HL-60/S4 treated with phorbol 12-myristate 13-acetate at 8.2 ng/mL for 4 days and 3 days (cell line): ENCODE data around the gene NDUFS6.

Experiments used
- in situ Hi-C: fragments of 300-500 bp; cut with MboI; formaldehyde crosslinking; loops from 2 replicates; pipeline ENCODE4 v1.15.0; 2022; ENCODE audit warnings: low sequenced_read_pairs

Gene NDUFS6

DNA sequence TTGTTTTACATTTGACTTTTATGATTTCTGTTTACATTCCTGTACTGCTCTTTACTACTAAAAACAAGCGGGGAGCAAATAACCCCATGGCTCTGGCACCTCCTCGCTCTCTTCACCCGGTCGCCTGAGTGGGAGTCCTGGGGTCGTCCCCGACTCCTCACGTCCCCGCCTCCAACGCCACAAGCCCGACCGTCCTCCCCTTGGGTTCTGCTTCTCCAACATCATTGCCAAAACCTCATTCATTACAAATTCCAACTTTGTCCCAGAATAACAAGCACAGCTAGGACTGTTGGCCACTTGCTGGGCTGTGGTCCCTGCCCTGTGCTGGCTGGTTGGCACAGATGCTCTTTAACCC, 36.6 kb upstream of the NDUFS6 start:
- in situ Hi-C loops = loop anchor here (25.0 kb wide), 1 partner anchor 248 kb away; no protein-coding TSS in a partner anchor

DNA sequence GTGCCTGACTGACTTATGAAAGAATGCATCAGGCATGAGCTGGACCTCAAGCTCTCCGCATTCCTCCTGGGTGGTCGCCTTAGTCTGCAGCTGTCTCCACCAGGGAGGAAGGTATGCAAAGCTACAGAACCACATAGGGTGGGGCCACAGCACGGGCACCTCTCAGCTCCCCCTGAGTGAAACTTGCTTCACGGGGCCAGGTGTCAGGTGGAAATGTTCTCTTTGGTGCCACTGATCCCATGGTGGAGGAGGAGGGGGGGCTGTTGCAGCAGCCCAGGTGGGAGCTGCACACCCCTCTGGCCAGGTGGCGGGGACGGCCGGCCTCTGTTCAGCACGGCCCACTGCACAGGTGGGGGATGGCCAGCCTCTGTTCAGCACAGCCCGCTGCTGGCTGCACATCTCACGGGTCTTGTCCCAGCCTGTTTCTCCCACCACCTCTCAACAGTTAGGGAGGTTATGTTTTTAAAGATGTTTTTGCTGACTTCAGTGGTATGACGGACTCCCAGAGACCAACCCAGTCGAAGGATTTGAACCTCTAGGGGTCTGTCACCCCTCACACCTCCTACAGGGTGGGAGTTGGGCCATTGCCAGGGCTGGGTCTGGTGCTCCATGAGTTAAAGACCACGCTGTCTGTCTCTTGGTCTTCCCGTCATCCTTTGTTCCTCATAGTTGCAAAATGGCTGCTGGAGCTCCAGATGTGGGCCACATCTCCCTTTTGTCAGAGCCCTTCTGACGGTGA, 35.9 kb upstream of the NDUFS6 start:
- in situ Hi-C loops = loop anchor here (25.0 kb wide), 1 partner anchor 247 kb away; no protein-coding TSS in a partner anchor

DNA sequence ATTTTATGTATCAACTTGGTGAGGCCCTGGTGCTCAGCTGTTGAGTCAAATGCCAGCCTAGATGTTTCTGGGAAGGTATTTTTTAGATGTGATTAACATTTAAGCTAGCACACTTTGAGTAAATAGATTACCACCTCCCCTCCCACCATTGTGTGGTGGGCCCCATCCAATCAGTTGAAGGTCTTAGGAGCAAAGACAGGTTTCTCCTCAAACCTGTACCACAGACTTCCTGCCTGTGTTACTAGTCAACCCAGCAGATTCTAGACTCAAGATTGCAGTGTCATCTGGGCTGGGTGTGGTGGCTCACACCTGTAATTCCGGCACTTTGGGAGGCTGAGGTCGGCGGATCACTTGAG, 35.3 kb upstream of the NDUFS6 start:
- in situ Hi-C loops = loop anchor here (25.0 kb wide), 1 partner anchor 246 kb away; no protein-coding TSS in a partner anchor

DNA sequence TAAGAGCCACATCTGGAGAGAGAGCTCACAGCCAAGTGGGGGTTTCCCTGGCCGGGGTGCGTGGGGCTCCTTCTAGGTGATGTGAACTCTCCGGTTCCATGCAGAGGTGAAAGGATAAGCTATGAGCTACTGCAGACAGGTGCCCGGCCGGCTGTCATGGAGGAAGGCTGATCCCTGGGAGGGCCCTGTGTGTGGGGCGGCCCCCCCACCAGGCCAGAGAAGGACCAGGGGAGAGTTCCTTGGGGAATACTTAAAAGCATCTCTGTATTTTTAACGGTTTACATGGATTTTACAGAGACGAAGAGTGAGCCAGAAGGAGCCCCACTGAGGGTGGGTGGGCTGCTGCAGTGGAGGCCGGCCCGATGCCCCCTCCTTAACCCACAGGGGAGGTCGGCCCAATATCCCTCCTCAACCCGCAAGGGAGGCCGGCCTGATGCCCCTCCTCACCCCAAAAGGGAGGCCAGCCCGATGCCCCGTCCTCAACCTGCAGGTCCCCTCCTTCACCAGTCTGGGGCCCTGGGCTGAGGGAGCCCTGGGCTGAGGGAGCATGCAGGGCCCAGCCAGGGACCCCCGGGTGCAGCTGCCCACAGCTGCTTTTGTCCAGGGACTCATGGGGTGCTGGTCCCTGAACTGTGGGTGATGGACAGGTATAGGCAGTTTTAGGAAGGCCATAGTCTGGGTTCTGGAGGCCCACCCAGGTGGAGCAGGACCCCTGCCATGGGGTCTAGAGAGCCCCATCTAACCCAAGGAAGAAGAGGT, 33.5 kb upstream of the NDUFS6 start:
- in situ Hi-C loops = loop anchor here (25.0 kb wide), 1 partner anchor 245 kb away; no protein-coding TSS in a partner anchor

DNA sequence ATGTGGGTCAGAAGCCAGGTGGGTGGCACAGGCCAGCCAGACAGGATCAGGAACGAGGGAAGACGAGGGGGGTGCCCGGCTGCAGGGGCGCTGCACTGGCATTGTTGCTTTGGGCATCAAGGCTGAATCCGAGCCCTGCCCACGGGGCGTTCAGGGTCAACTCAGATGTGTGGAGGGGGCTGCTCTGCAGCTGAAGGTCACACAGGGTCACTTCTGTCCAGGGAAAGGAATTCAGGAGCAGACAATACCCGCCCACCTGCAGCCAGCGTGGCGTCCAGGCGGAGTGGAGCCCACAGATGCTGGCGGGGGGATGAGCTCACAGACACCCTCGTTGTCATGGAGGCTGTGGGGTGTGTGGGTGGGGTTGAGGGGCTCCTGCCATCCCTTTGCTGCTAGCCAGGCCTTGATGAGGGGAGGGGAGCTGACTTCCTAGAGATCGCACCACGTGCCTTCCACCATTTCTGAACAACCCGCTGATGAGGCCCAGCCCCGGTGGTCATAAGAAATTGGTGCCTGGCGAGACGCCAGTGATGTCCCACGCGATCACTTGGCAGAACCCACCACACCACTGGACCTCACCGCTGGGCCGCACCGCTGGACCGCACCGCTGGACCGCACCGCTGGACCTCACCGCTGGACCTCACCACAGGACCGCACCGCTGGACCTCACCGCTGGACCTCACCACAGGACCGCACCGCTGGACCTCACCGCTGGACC, 32.8 kb upstream of the NDUFS6 start:
- in situ Hi-C loops = loop anchor here (25.0 kb wide), 1 partner anchor 244 kb away; no protein-coding TSS in a partner anchor

DNA sequence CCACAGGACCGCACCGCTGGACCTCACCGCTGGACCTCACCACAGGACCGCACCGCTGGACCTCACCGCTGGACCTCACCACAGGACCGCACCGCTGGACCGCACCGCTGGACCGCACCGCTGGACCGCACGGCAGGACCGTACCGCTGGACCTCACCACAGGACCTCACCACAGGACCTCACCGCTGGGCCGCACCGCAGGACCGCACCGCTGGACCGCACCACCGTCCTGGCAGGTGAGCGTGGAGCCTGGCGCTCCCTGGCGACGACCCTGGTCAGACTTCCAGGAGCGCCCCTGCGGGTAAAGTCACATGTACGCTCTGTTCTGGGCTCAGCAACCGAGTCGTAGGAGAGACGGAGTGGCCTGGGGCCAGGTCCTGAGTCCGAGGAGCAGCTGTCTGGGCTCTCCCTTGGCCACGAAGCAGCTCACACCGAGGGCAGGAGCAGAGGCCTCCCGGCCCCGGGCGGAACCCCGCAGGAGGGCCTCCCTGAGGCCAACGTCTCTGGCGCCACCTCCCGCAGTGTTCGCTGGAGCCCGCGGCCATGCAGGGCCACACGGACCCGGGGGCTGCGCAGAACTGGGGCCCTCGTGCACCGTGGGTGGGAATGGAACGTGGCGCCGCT, 32.1 kb upstream of the NDUFS6 start:
- in situ Hi-C loops = loop anchor here (25.0 kb wide), 1 partner anchor 243 kb away; no protein-coding TSS in a partner anchor

DNA sequence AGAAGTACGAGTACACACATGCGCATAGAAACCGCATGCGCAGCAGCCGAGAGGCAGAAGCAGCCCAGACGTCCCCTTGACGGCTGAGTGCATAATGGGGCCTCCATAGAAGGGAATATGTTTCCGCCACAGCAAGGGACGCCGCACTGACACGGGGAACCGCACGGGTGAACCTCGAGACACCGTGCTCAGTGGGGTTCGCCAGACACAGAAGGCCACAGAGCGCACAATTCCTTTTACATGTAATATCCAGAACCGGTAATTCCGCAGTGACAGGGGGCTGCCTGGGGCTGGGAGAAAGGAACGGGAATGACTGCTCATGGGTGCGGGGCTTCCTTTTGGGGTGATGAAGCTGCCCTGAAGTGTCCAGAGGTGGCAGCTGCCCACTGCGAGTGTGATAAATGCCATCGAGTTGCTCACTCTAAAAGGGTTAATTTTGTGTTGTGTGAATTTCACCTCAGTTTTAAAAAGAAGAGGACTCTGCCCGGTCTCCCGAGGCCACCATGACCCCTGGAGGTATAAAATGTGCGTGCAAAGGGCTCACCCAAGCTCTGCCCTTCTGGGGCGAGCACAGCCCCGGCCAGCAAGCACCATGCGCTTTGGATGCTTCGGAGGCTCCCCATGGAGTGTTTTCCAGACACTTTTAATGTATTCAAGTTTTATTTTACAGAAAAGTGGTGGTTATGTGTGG, 31.3 kb upstream of the NDUFS6 start:
- in situ Hi-C loops = loop anchor here (25.0 kb wide), 1 partner anchor 242 kb away; no protein-coding TSS in a partner anchor

DNA sequence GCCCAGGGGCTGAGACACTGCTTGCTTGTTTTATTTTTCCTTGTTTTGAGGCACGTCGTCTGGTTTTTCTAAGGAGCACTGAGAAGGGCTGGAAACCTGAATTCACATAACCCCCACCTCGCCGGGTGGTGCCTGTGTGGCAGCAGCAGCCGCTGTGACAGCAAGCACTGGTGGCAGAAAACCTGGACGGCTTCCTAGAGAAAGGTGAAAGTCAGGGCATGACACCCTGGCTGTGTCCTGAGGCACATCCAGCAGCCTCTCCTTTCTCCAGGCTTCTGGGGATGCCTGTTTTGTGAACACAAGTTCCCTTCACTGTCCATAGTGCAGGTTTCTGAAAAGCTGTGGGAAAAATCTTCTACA, 30.8 kb upstream of the NDUFS6 start:
- in situ Hi-C loops = loop anchor here (25.0 kb wide), 1 partner anchor 242 kb away; no protein-coding TSS in a partner anchor

DNA sequence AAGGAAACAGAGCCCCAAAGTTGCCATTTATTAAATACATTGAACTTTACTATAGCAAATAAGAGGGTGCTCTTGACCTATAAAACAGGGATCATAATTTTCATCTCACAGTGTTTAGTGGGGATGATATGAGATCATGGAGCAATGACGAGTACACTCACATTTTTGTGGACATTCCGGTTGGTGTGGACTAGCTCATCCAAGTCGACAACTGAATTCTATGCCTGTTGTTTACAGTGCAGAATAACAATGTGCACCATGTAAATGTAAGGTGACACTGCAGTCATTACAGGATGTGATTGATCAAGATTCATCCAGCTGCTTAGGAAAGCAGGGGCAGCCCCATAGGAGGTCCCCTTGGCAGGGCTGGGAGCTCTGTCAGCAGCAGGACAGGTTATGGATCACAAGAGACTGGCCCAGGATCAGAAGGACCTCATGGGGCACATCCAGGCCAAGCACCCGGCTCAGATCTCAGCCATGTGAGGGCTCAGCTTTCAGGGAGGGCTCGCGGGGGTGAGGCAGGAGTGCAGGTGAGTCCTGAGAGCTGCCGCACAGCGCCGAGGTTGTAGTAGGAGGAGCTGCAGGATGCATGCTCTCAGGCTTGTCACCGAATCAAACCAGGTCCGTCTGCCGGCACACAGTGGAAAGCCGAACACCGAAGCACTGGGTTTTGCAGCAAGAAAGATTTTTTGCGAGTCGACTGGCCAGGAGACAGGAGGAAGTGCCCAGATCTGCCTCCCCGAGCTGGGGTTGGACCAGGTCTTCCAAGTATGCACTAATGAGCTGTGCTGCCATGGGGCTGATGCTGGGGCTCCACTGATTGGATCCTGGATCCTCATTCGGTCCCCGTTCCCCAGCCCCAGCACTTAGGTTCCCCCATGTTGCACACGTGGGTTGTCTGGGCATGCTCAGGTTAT, 29.8 kb upstream of the NDUFS6 start:
- in situ Hi-C loops = loop anchor here (25.0 kb wide), 1 partner anchor 241 kb away; no protein-coding TSS in a partner anchor

DNA sequence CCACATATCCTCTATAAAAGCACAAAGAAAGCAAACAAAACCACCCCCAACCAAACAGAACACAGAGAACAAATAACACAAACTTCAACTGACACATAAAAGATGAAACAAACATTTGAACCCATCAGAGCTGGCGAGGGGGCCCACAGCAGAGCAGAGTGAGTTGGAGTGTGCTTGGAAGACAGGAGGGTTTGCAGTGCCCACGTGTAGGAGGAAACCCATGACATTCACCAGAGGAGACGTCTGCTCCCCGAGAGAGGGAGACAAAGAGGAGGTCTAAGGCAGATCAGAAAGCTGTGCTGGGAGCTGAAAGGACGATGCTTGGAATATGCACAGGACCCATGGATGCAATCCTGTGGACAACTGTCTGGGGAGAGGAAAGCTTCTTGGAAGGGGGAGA, 28.6 kb upstream of the NDUFS6 start:
- in situ Hi-C loops = loop anchor here (25.0 kb wide), 1 partner anchor 240 kb away; no protein-coding TSS in a partner anchor

DNA sequence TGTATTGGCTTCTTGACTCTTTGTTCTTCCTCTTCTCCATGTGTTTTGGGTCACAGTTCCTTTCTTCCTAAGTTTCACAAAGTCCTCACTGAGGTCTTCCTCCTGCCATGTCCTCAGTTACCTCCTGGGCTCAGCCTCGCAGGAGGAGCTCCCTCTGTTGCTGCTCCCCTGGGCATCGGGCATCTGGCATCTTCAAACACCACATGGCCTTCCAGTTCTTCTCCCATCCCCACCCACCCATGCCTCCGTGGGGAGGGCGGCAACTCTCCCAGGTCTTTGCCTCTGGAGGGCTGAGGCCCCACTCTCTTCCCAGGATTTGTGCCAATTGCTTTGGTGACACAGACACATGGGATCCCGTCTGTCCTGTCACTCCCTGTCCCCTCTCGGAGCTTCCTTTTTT, 24.4 kb upstream of the NDUFS6 start:
- in situ Hi-C loops = no loop called here

DNA sequence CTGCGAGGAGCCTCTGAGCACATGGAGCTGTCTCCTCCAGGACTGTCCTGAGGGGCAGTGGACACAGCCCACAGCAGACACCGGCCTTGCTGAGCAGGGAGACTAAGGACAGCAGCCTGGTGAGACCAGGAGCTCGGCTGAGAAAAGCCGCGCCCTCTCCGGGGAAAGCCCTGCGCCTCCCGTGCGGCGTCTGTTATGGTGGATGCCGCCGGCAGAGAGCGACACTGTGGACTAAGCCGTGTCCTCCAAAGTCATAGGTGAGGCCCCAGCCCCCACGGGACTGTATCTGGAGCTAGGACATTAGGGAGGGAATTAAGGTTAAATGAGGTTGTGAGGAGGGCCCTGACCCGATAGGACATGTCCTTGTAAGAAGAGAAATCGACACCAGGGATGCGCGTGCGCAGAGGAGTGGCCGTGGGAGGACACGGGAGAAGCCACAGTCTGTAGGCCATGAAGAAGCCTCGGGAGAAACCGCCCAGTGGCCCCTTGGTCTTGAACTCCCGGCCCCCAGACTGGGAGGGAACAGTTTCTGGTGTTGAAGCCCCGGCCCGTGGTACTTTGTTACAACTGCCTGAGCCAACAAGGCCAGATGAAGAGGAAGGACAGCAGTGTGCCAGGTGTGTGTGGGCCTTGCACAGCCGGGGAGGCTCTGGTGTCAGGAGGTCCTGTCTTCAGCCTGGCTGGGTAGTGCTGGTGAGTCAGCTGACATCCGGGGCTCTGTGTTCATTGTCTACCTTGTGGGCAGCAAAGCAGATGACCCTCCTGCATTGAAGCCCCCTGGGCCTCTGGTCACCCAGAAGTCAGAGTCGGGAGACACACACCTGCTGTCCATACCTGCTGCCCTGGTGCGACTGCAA, 23.7 kb upstream of the NDUFS6 start:
- in situ Hi-C loops = no loop called here

DNA sequence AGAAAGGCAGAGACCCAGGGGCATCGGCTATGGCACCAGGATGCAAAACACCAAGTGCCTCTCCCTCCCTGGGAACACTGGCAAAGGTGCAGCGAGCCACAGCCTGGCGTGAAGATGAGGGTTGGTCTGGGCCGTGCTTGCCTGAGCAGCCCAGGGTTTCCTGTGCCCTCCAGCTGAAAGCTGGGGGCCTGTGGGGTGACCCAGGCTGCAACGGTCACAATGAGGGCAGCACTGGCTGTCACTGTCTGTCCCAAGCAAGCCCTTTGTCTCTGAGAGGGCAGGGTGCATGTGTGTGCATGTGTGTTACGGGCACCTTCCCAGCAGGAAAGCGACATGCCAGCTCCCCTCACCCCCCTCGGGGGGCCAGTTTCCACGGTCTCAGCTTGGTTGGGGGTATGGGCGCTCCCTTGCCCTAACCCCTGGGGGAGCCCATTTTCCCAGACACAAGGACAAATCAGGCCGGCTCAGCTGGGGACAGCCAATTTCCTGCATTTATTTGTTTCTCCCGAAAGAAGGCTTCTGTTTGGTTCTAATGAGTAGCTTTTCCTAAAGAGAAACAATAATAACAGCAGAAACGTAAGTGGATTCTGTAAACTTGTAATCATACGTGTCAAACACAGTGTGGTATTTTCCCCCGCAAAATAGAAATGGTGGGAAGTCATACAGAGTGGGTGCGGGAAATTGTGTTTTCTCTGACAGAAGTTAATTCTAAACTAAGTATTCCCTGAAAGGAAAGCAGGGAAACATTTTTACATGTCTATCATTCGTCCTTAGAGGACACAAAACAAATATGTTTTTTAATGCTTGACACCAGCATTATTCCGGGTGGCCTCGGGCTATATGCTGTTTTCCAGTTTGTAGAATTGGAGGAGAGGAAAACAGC, 22.8 kb upstream of the NDUFS6 start:
- in situ Hi-C loops = no loop called here

DNA sequence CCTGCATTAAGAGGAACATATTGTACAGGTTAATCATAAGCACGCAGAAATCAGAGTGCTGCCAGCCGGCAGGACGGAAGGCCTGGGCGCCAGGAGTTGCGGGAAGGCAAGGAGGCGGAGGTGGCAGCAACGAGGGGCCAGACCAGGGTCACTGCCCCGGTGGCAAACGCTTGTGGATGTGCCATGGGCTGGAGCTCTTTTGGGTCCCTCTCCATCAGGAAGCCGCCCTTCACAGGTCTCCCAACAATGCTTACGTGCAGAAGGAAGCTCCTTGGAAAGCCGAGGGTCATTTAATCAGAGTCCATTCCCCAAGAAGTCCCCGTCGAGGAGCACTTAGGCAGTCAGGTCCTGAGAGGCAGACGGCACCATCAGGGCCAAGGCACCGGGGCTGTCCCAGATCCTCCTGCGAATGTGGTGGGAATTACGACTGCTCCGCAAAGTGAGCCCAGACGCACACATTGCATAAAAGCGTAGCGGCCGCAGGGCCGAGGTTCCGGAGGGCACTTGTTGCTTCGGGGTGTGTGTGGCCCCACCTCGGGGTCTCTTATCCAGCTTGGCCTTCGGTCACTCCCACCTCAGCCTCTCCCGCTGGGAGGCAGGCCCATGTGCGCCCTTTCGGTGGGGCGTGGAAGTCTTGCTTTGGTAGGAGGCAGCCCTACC, 22.1 kb upstream of the NDUFS6 start:
- in situ Hi-C loops = no loop called here

DNA sequence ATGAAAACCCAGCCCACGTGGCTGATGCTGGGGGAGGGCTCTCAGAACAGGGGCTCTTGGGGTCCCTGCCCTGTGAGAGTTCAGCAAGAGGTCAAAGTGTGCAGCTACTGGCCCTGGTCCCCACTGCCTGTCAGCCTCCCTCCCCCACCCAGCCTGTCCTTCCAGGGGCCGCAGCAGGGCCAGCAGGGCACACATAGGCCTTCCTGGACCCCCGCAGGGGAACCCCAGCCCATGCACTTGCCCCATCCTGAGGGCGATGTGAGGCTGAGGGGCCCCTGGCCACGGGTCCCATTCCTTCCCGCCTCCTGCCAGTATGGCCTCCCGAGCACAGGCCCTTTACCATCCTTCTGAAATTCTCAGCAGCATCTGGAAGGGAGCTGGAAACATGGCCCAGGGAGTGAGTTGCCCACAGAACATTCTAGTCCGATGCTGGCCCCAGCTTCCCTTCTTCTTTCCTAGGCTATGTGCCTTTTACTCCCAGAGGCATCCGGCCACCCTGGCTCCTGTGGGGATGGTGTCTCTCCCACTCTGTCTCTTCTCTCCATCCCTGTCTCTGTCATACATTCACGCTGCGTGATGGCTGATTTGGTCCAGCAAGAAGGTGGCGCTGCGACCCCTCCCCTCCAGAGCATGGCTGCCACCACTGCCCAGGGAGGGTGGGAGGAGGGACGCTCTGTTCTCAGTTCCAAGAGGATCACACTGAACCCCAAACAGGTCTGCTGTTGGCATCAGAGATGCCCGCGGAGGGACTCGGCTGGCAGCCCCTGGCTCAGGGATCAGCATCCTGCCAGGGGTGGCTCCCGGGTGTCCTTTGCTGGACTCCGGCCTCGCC, 21.2 kb upstream of the NDUFS6 start:
- in situ Hi-C loops = no loop called here

DNA sequence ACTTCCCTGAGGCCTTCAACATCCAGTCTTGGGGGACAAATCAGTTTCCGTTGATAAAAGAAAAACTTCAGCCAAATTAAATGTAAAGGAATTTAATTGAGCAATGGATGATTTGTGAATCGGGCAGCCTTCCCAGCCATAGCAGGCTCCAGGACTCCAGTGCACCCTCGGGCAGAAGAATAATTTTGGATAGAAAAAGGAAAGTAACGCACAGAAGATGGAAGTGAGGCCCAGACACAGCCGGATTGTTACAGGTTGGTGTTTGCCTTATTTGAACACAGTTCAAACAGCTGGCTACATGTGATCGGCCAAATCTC, 20.6 kb upstream of the NDUFS6 start:
- in situ Hi-C loops = no loop called here
